ENCODE results near the gene PJA2. TPM values are rescaled to one million over a fixed set of nuclear protein-coding genes. Genes with fewer than 3 reads are reported as not detected.

PJA2 gene
- polyA plus RNA-seq, 1 donor from 2014 or later, result 142 TPM

GRCh38 chr5:109359642-109360041, 50.1 kb downstream of the PJA2 start:
- no peaks in the 10 kb centered on the region for H3K9me2 ChIP-seq (ENCODE audit: insufficient read depth, low read length)
- H3K4me3 ChIP-seq (ENCODE audit: low read length), result no peak overlapping the region
- peaks cover 3% of the 10 kb centered on the region for H3K36me3 ChIP-seq (ENCODE audit: insufficient read depth, low read length)
- H3K27me3 ChIP-seq (ENCODE audit: insufficient read depth, low read depth, low read length), result no peaks in the 10 kb centered on the region
- H3K27ac ChIP-seq (ENCODE audit: low read length), result no peak overlapping the region
- no peaks in the 10 kb centered on the region for H3K9me3 ChIP-seq (ENCODE audit: low read length)
- no peaks in the 10 kb centered on the region for H3K79me2 ChIP-seq (replicated peaks; ENCODE audit: insufficient read depth, low read length)
- H2AFZ ChIP-seq (ENCODE audit: low read depth, low read length), result no peak overlapping the region
- TF ChIP-seq EZH2 (IDR thresholded peaks at IDR 0.05; ENCODE audit: borderline replicate concordance, insufficient read depth, low read length, poor library complexity, severe bottlenecking) (no peak), CTCF (IDR thresholded peaks at IDR 0.05; ENCODE audit: poor library complexity, severe bottlenecking) (no peak), SMC3 (conservative IDR thresholded peaks at IDR 0.05; ENCODE audit: poor library complexity) (no peak), RAD21 (conservative IDR thresholded peaks at IDR 0.05) (no peak), MXI1 (conservative IDR thresholded peaks at IDR 0.05; ENCODE audit: poor library complexity, severe bottlenecking) (no peak), REST (IDR thresholded peaks at IDR 0.05; ENCODE audit: borderline replicate concordance) (no peak), TAF1 (IDR thresholded peaks at IDR 0.05; ENCODE audit: low read depth) (no peak), EP300 (conservative IDR thresholded peaks at IDR 0.05; ENCODE audit: poor library complexity, severe bottlenecking) (no peak), POLR2AphosphoS5 (IDR thresholded peaks at IDR 0.05) (no peak)
- H3K4me2 ChIP-seq (ENCODE audit: low read length), result no peak overlapping the region
- no peak overlapping the region for H3K9ac ChIP-seq (ENCODE audit: low read length)
- H3F3A ChIP-seq (ENCODE audit: insufficient read depth, low read length, poor library complexity, severe bottlenecking), result no peaks in the 10 kb centered on the region
- no peaks in the 10 kb centered on the region for H4K20me1 ChIP-seq (ENCODE audit: insufficient read depth)

- H3K27me3 ChIP-seq (ENCODE audit: insufficient read depth, low read depth, low read length), result no peaks in the 10 kb centered on the region
- H3K9me3 ChIP-seq (ENCODE audit: low read length), result no peaks in the 10 kb centered on the region
- TF ChIP-seq EZH2 (IDR thresholded peaks at IDR 0.05; ENCODE audit: borderline replicate concordance, insufficient read depth, low read length, poor library complexity, severe bottlenecking) (no peak), RAD21 (conservative IDR thresholded peaks at IDR 0.05) (no peak), SMC3 (conservative IDR thresholded peaks at IDR 0.05; ENCODE audit: poor library complexity) (no peak), CTCF (IDR thresholded peaks at IDR 0.05; ENCODE audit: poor library complexity, severe bottlenecking) (no peak), POLR2AphosphoS5 (IDR thresholded peaks at IDR 0.05) (no peak)
- no peak overlapping the region for H2AFZ ChIP-seq (ENCODE audit: low read depth, low read length)
- no peak overlapping the region for H3K4me3 ChIP-seq (ENCODE audit: low read length)
- no peak overlapping the region for H3K9ac ChIP-seq (ENCODE audit: low read length)
- no peaks in the 10 kb centered on the region for H3F3A ChIP-seq (ENCODE audit: insufficient read depth, low read length, poor library complexity, severe bottlenecking)
- H4K20me1 ChIP-seq (ENCODE audit: insufficient read depth), result no peaks in the 10 kb centered on the region
- H3K27ac ChIP-seq (ENCODE audit: low read length), result no peak overlapping the region
- no peaks in the 10 kb centered on the region for H3K9me2 ChIP-seq (ENCODE audit: insufficient read depth, low read length)
- H3K36me3 ChIP-seq (ENCODE audit: insufficient read depth, low read length), result peaks cover 3% of the 10 kb centered on the region
- H3K4me2 ChIP-seq (ENCODE audit: low read length), result no peak overlapping the region
- H3K79me2 ChIP-seq (replicated peaks; ENCODE audit: insufficient read depth, low read length), result no peaks in the 10 kb centered on the region
These were observed 52.0 kb downstream of the PJA2 start for GRCh38 chr5:109357807-109358206.
